GM13976 (cell line): ENCODE results near the gene TMEM37.

ENCODE experiments used
- DNase-seq: peaks from one replicate; pipeline ENCODE4 v3.0.0; 2012; ENCODE audit warnings: low spot score
- in situ Hi-C: fragments of 300-500 bp; cut with MboI; formaldehyde crosslinking; loops from one replicate; pipeline ENCODE4 v1.12.0; 2022; ENCODE audit warnings: low sequenced_read_pairs, mixed read lengths, inconsistent platforms; ENCODE audit not compliant: unreplicated experiment
- TF ChIP-seq, protein P1 (sequence below): IDR thresholded peaks from 2 replicates; pipeline ENCODE4 v1.5.1; 2012; ENCODE audit warnings: borderline replicate concordance, mild to moderate bottlenecking; ENCODE audit not compliant: insufficient read depth; ENCODE audit errors: extremely low read depth, missing control alignments, control extremely low read depth

Gene TMEM37

DNA sequence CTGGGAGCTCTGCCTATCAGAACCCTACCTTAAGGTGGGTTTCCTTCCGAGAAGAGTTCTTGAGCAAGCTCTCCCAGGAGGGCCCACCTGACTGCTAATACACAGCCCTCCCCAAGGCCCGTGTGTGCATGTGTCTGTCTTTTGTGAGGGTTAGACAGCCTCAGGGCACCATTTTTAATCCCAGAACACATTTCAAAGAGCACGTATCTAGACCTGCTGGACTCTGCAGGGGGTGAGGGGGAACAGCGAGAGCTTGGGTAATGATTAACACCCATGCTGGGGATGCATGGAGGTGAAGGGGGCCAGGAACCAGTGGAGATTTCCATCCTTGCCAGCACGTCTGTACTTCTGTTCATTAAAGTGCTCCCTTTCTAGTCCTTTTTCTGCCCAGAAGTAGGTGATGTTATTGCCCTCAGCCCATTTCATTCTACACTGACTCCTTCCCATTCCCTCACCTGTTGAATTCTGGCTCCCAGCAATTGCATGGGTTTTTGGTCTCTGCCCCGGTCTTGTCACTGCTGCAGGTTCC lies 6.5 kb downstream of the TMEM37 start:
- in situ Hi-C loops, result no loop called here
- no peak for DNase-seq
- TF ChIP-seq, protein P1, sequence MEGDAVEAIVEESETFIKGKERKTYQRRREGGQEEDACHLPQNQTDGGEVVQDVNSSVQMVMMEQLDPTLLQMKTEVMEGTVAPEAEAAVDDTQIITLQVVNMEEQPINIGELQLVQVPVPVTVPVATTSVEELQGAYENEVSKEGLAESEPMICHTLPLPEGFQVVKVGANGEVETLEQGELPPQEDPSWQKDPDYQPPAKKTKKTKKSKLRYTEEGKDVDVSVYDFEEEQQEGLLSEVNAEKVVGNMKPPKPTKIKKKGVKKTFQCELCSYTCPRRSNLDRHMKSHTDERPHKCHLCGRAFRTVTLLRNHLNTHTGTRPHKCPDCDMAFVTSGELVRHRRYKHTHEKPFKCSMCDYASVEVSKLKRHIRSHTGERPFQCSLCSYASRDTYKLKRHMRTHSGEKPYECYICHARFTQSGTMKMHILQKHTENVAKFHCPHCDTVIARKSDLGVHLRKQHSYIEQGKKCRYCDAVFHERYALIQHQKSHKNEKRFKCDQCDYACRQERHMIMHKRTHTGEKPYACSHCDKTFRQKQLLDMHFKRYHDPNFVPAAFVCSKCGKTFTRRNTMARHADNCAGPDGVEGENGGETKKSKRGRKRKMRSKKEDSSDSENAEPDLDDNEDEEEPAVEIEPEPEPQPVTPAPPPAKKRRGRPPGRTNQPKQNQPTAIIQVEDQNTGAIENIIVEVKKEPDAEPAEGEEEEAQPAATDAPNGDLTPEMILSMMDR, result no peak

DNA sequence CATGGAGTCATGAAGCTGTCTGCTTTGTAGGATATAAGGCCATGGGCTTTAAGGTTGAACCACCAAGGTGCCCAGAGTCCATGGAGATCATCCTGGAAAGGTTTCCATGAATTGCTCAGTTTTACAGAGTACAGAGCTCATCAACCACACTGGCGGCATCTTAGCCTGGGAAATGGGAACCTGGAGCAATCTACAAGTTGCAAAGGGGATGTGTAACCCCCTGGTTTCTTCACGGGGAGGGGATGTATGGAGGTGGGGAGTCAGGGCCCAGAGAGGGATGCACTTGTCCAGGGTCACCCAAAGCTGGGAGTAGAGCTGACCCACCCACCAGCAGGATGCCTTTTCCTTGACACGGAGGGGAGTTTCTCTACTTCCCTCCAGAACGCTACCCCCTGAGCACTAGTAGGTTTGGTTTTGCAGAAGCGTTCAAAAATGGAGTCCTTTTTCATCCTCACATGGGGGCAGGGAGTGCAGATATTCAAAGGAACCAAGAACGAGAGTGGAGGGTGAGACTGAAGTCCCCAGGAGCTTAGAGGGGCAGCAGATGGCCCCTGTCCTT lies 7.2 kb downstream of the TMEM37 start:
- TF ChIP-seq, protein P1, result no peak
- in situ Hi-C loops, result no loop called here

DNA sequence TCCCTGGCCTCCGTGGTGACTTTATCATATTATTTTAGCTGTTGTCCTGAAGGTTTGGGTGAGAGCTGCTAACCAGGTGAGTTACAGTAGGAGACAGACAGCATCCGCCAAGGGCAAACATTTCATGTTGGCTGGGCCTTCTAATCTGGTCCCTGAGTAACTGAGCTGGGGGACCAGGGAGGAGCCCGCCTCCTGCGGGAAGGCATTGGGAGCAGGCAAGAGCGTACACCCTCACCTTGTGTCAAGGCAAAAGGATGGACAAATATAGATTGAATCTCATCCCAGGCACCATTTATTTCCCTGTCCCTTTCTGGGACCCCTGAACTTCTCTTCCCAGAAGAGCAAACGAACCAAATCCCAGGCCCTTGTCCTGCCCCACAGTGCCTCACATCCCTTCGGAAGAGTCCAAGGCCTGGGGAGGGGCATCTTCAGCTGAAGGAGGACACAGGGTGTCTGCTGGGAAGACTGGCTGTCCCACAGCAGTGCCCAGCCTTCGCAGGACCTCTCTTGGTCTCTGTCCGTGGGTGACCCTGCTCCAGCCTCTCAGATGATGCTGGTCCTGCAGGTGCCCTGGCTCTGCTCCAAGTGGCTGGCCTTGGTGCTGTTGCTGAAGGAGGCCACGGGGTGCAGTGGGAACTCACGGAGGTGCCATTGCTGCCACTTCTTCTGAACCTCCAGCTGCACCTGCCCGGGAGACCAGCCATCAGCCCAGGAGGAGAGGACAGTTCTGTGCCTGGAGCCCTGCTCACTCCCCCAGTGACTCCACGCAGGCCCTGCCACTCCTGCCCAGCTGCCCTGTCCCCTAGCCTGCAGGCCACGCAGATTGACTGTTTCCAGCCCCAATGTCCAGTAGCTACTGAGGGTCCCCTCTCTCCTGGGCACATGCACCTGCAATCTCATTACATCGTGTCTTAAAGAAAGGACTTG lies 8.2 kb downstream of the TMEM37 start:
- TF ChIP-seq, protein P1, result no peak
- DNase-seq, result no peak

More for the DNA sequence above, 7.2 kb downstream of the TMEM37 start:
- no peak for DNase-seq

DNA sequence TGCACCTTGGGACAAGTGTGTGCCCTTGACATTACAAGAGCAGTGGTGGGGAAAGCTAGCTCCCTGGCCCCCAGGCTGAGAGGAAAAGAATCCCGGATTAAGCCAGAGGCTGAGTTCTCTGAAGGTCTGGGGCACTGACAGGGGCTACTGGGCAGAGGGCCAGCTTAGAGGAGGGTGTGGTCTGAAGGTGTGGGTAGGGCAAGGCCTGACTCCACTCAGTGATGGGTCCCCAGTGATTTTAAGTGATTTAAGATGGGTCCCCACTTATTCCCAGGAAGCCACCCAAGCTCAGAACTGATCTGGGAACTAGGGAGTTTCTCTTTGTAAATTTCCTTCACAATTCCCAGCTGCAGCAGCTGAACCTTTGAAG lies 8.8 kb downstream of the TMEM37 start:
- TF ChIP-seq, protein P1, result no peak
- in situ Hi-C loops, result no loop called here
- no peak for DNase-seq

More for the DNA sequence above, 8.2 kb downstream of the TMEM37 start:
- in situ Hi-C loops, result no loop called here

DNA sequence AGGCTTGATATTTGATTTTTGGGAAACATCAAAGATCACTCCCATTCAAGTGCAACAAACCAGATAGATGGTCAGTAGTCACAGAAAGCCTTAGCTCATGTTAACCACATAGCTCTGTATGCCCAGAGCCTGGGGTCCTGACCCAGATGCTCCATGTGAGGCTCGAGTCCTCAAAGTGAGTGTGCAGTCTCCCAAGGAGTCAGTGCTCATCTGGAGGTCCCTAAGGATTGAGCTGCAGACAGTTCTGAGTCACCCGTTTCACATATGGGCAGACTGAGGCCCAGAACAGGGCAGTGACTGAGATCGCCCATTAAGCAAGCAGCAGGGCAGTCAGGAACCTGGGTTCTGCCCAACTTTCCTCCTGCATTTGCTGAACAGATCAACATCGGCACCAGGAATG lies 9.2 kb downstream of the TMEM37 start:
- in situ Hi-C loops, result no loop called here
- no peak for DNase-seq
- TF ChIP-seq, protein P1, result no peak

DNA sequence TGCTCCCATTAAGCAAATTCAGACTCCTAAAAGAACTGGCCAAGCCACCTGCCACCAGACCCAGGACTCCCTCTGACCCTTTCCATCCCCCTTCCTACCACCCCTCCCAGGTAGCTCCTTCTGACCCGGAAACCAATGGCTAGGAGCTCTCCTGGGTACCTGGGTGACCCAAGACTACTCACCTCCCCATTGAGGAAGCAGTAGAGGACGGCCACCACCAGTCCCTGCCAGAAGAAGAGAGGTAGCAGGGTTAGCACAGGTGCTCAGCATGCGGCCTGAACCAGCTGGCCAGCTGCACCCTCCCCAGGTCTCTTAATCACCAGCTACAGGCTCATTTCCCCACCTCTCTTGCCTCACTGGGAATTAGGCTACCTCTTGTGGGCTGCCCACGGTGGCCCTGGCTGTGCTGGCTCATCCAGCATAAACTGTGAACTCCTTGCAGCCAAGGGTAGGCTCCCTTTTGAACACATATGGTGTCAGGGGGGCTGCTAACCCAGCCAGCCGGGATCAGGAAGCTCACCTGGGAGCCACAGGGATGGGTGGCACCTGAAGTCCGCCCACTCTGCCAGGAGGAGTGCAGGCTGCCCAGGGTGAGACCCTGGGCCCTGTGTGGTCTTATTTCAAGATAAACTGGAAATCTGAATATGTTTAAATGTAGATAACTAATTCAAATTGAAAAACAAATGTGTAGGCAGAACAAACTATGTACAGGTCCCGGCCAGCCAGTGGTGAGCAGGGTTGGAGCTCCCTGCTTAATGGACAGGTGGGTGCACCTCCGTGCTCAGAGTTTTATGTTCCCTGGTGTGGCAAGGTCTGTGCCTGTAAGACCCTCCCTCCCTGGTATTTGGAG lies 9.9 kb downstream of the TMEM37 start:
- in situ Hi-C loops, result no loop called here
- TF ChIP-seq, protein P1, result no peak
- no peak for DNase-seq
